GM19351 (cell line): ENCODE results near the gene HRH3.

Source experiments
- ATAC-seq: cut with Tn5 transposase; IDR thresholded peaks from one replicate; pipeline ENCODE4 v1.9.1; 2021; ENCODE audit warnings: mild to moderate bottlenecking, moderate library complexity; ENCODE audit not compliant: unreplicated experiment

Gene HRH3

GRCh38 chr20:62244644-62245108 is 24.6 kb upstream of the HRH3 start:
- no peak for ATAC-seq

- no peak for ATAC-seq
These were observed 23.9 kb upstream of the HRH3 start for GRCh38 chr20:62243906-62244515.

DNA sequence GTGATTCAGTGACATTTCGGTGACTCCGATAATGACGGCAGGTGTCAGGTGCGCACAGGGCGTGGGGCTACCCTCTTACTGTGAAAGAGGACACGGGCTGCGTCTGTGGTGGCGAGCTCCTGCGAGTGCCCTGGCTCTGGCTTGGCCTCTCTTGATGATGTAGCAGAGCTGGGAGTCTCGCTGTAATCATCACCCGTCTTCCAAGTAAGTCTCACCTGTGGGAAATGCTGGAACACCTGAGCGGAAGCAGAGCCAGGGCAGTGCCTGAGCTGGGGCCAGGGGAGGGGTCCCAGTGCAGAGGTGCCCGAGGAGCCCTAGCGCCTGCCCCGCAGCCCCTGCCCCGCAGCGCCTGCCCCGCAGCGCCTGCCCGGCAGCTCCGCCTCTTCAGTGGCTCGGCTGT is 23.0 kb upstream of the HRH3 start:
- no peak for ATAC-seq

DNA sequence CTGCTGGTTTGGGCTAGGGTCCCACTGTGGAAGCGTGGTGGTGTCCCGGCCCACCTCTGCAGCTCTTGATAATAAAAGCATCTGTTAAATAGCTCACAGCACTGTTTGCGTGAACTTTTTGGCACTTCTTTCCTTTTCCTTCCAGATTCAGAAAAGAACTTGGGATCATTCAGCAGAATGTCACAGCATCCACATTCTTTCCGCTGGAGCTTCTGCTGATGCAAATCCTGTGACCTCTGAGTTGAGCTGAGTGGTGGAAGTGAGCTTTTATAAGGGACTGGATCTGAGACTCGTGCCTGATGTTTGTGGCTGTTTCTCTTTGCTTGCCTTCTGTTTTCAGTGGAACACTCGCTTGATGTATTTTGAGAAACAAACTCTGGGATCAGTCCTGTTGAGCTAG is 22.1 kb upstream of the HRH3 start:
- ATAC-seq, result no peak

DNA sequence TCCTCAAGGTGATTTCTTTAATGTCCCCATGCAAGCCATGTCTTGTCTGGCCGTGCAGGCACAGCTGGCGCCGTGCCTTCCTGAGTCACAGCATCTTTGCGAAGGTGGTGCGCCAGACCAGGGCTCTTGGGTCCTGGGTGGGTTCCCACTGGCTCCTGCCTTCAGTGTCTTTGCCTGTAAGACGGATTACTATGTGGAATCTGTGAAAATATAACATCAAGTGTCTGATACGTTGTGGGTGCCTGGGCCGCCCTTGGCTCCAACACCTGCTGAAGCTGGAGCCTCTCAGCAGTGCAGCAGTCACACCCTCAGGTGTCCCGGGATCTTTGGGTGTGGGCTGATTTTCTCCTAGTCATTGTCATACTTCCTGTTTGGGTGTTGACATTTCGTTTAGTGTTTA is 21.4 kb upstream of the HRH3 start:
- ATAC-seq, result no peak

GRCh38 chr20:62240020-62240685 is 20.1 kb upstream of the HRH3 start:
- ATAC-seq, result no peak

- no peak for ATAC-seq
These were observed 19.3 kb upstream of the HRH3 start for GRCh38 chr20:62239278-62239879.

DNA sequence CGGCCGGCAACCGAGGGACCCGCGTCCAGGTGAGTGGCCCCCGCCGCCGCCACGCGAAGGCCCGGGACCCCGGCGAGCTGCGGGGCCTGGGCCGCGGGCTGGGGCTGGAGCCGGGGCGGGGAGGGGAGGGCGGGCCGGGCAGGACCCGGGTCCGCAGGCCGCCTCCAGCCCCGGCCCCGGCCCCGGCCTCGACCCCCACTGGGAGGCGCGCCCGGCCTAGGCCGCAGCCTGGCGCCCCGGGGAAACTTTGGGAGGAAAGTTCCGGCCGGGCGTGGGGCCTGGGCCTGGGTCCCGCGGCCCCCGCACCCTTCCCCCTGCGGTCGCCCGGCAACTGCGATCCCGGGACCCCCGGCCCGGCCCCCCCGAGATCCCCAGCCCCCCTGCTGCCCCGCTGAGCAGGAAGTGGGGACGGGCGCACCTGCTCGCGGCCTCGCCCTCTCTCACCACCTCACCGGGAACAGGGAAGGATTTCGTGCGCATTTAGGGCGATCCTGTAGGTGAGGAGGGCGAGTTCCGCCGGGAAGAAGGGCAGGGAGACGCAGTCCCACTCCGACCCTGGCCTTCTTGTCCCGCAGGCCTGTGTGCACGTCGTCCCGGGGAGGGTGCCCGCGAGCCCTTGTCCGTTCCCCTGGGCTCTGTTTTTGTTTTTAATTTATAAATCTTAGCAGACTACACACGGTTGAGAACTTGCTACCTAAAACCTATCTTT is 18.6 kb upstream of the HRH3 start:
- peak; percentile 1 for ATAC-seq

GRCh38 chr20:62237801-62238568 is 17.9 kb upstream of the HRH3 start, which contains the start of gene OSBPL2:
Gene OSBPL2 (plus strand): TSS chr20:62238521. CDS start chr20:62256185, 17,664 bp downstream.
- ATAC-seq, result peak; percentile 96

GRCh38 chr20:62237514-62237800 is 17.4 kb upstream of the HRH3 start:
- ATAC-seq, result no peak

GRCh38 chr20:62236766-62237513 is 16.9 kb upstream of the HRH3 start:
- no peak for ATAC-seq

DNA sequence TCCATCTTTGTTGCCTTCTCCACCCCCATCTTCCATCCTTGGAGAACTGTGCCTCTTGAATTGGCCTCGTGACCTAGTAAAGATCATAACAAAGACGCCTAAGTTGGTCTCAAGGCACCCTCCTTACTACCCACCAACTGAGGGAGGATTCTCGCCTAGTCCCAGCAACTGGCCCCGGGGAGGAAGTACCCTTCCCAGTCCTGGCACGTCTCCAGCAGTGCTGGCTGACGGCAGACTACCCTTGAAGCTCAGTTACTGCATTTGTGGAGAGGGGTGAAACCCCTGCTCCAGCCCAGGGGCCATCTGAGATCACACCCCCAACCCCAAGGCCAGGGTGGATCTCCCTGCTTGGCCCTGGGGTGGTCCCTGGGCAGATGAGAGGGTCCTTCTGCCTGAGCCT is 16.1 kb upstream of the HRH3 start:
- ATAC-seq, result no peak

GRCh38 chr20:62235777-62236157 is 15.7 kb upstream of the HRH3 start:
- ATAC-seq, result no peak

GRCh38 chr20:62235001-62235776 is 15.1 kb upstream of the HRH3 start:
- ATAC-seq, result no peak

DNA sequence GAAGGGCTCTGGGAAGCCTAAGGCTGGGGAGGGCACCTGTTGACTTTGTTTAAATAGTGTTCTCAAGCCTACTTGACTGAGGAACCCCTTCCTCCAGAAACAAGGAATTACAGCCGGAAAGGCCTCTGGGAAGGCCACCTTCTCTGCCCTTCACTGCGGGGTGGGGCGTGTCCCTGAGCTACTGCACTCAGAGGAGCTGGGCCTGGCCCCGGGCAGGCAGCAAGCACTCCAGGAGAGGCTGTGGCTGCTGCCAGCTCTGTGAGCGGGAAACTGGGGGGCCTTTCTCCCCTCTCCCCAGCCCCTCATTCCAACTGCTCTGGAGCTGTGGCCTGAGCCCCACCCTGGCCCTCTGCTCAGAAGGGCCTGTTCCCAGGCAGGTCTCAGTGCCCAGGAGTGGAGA is 14.3 kb upstream of the HRH3 start:
- ATAC-seq, result no peak

GRCh38 chr20:62233684-62234083 is 13.6 kb upstream of the HRH3 start:
- no peak for ATAC-seq

DNA sequence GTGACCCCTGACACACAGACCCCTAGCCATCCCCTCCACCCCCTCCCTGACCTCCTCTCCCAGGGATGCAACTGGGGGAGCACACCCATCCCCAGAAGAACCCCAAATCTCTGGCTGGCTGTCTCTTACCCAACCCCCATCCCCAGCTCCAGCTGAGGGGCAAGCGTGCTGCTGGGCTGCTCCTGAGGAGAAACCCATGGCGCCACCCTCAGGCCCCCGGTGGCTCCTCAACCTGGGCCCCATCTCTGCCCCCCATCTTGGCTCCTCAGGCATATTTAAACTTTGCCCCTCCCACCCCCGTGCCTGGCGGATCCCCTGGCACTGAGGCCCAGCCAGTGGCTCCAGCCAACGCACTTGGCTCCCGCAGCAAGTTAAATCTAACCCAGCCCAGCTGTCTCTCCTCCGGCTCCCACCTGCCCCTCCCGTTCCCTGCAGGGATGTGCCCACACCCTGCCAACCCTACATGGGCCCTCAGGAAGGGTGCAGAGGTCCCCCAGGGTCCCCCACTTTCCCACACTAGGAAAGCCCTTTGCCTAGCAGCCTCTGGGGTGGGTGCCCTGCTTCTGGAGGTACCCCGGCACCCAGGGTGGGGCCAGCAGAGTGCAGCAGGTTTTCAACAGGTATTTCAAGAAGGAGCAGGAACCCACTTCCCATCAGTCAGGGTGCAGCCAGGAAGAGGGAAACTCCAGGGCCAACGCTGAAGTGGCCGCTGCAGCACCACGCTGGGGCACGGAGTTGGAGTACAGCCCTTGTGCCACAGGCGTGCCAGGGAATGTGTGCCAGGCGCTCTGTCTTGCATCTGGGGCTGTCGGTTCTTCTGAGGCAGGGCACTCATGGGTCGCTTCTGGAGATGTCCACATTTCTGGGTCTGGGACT is 12.9 kb upstream of the HRH3 start:
- ATAC-seq, result no peak

GRCh38 chr20:62232194-62232593 is 12.1 kb upstream of the HRH3 start:
- ATAC-seq, result no peak

DNA sequence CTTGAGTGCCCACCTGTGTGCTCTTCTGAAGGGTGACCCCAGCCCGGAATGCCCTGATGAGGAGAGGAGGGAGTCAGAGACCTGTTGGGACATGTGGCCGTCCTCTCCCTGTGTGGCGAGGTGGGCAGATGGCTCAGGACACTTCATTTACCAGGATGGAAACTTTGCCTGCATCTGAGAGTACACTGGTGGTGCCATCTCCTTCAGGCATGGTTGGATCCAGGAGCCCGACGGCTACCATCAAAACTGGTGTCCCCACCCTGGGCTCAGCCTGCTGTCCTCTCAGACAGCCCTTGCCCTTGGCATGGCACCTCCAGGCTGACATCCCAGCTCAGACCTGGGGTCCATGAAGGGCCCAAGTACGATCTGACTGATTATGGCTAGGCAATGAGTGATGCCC is 11.2 kb upstream of the HRH3 start:
- no peak for ATAC-seq
